Small intestine (tissue), 7 donors: ENCODE results near the gene SLC17A9. TPM values are rescaled to one million over a fixed set of nuclear protein-coding genes. Genes with fewer than 3 reads are reported as not detected.
"Not testable (repeated sequence)": the region's sequence is repeated elsewhere in the genome, so short reads cannot be mapped to it uniquely, and the experiment has no call there.

ENCODE experiments used
- DNase-seq, 2 donors: peaks; one replicate each; pipeline versions ENCODE4 v3.0.0 to v3.0.0-alpha.2; 2013
- FAIRE-seq: peaks from 2 replicates; lab custom pipeline; 2012; peaks lifted over from hg19 to GRCh38; lab: Jason Lieb, UNC
- H3K27ac ChIP-seq, 3 donors: one replicate each; pipeline ENCODE4 v1.5.1; 2013; ENCODE audit warnings: low read length in 2 of 3, mild to moderate bottlenecking in 2 of 3, control low read depth in 1 of 3, inconsistent platforms in 1 of 3, low read depth in 1 of 3, moderate library complexity in 1 of 3
- H3K27me3 ChIP-seq, 3 donors: one replicate each; pipeline ENCODE4 v1.6.1; 2013; ENCODE audit warnings: low read length in 3 of 3, inconsistent platforms in 1 of 3; ENCODE audit not compliant: control insufficient read depth in 3 of 3, insufficient read depth in 3 of 3
- H3K36me3 ChIP-seq, 3 donors: one replicate each; pipeline ENCODE4 v1.6.1; 2013; ENCODE audit warnings: low read length in 3 of 3, inconsistent platforms in 1 of 3, low read depth in 1 of 3, mild to moderate bottlenecking in 1 of 3, moderate library complexity in 1 of 3; ENCODE audit not compliant: control insufficient read depth in 3 of 3, insufficient read depth in 2 of 3
- H3K4me1 ChIP-seq, 3 donors: one replicate each; pipeline ENCODE4 v1.6.1; 2013; ENCODE audit warnings: low read length in 2 of 3, inconsistent platforms in 1 of 3, low read depth in 1 of 3, mild to moderate bottlenecking in 1 of 3, moderate library complexity in 1 of 3; ENCODE audit not compliant: control insufficient read depth in 3 of 3, insufficient read depth in 2 of 3
- H3K4me3 ChIP-seq, 3 donors: one replicate each; pipeline ENCODE4 v1.5.1; 2013; ENCODE audit warnings: low read length in 3 of 3, control low read depth in 1 of 3, inconsistent platforms in 1 of 3, low read depth in 1 of 3, mild to moderate bottlenecking in 1 of 3, moderate library complexity in 1 of 3
- H3K9me3 ChIP-seq, 2 donors: one replicate each; pipeline ENCODE4 v1.6.1; 2013; ENCODE audit warnings: low read depth in 1 of 2, low read length in 1 of 2; ENCODE audit not compliant: control insufficient read depth in 2 of 2, insufficient read depth in 1 of 2
- WGBS, 3 donors: extraction: QIAGEN DNeasy Blood & Tissue Kit; methylation state at CpG; one replicate each; pipeline ENCODE4 v1.1.7; 2013; 5-methylcytosine and 5-hydroxymethylcytosine counted together
- polyA plus RNA-seq, 4 donors: library from polyadenylated mRNA; stranded (reverse) in 3 of 4; unstranded in 1 of 4; fragments of 200-250 nt in 3 of 4; fragments of 120-200 nt in 1 of 4; gene quantifications; one replicate each; pipeline versions ENCODE4 v1.2.1 to v1.2.3, GENCODE V29; 2013
- donor health status: healthy with polysubstance abuse.
- donor health status: control.
- donor health status: control.
- donor health status: Bipolar disorder and iron deficiency.
- donor health status: healthy.

Gene SLC17A9
- polyA plus RNA-seq, 4 donors, result 0.22 to 11.2 (median 1.8) TPM

- no peak for DNase-seq
- no peaks in the 10 kb centered on the region for H3K9me3 ChIP-seq
- H3K4me3 ChIP-seq, result no peak overlapping the region
- H3K27me3 ChIP-seq, result no peaks in the 10 kb centered on the region
- H3K36me3 ChIP-seq, result peaks cover 0 to 57% (median 0%) of the 10 kb centered on the region in 3 donors
- no peak for FAIRE-seq
- H3K4me1 ChIP-seq, result peaks cover 0 to 6% (median 0%) of the 10 kb centered on the region in 3 donors
- H3K27ac ChIP-seq, result no peak overlapping the region
- WGBS, 3 donors, result 85 to 92% (median 90%) methylated on average over 20 of the region's 20 CpGs
These were observed 7.5 kb downstream of the SLC17A9 start for GRCh38 chr20:62959998-62960436.

- FAIRE-seq, H3K27ac ChIP-seq, H3K9me3 ChIP-seq, H3K4me1 ChIP-seq, H3K4me3 ChIP-seq, DNase-seq, H3K27me3 ChIP-seq: not testable (repeated sequence)
- WGBS, 3 donors, result 88 to 90% (median 89%) methylated on average over 23 to 26 of the region's 31 CpGs
- peaks cover 0 to 61% (median 0%) of the 10 kb centered on the region in 3 donors for H3K36me3 ChIP-seq
These were observed 8.2 kb downstream of the SLC17A9 start for GRCh38 chr20:62960446-62961309.

- Histone ChIP-seq H3K27me3 (no peaks in the 10 kb centered on the region), H3K36me3 (peaks cover 0 to 58% (median 0%) of the 10 kb centered on the region in 3 donors), H3K9me3 (no peaks in the 10 kb centered on the region), H3K4me3 (no peak overlapping the region), H3K27ac (no peak overlapping the region), H3K4me1 (no peaks in the 10 kb centered on the region)
- DNase-seq (no peak), FAIRE-seq (no peak)
- WGBS, 3 donors, result 85 to 88% (median 87%) methylated on average over 18 to 19 of the region's 19 CpGs
These were observed 8.8 kb downstream of the SLC17A9 start for GRCh38 chr20:62961310-62961783.

GRCh38 chr20:62961799-62962198 is 9.3 kb downstream of the SLC17A9 start:
- WGBS, 3 donors, result 89 to 97% (median 96%) methylated on average over 8 of the region's 8 CpGs
- H3K9me3 ChIP-seq, result no peaks in the 10 kb centered on the region

GRCh38 chr20:62962221-62962879 is 9.8 kb downstream of the SLC17A9 start:
- no peak overlapping the region for H3K4me3 ChIP-seq
- H3K9me3 ChIP-seq, result no peaks in the 10 kb centered on the region
- DNase-seq, result no peak
- H3K4me1 ChIP-seq, result no peaks in the 10 kb centered on the region
- no peak overlapping the region for H3K27ac ChIP-seq
- H3K36me3 ChIP-seq, result peaks cover 0 to 50% (median 0%) of the 10 kb centered on the region in 3 donors
- no peak for FAIRE-seq
- H3K27me3 ChIP-seq, result no peaks in the 10 kb centered on the region
- WGBS, 3 donors, result 91 to 93% (median 93%) methylated on average over 29 to 30 of the region's 30 CpGs

More at GRCh38 chr20:62961799-62962198, 9.3 kb downstream of the SLC17A9 start:
- no peaks in the 10 kb centered on the region for H3K4me1 ChIP-seq
- H3K4me3 ChIP-seq, result no peak overlapping the region
- H3K36me3 ChIP-seq, result peaks cover 0 to 55% (median 0%) of the 10 kb centered on the region in 3 donors
- no peak for DNase-seq
- H3K27ac ChIP-seq, result no peak overlapping the region
- no peaks in the 10 kb centered on the region for H3K27me3 ChIP-seq
- FAIRE-seq, result no peak

- Histone ChIP-seq H3K36me3 (peaks cover 0 to 47% (median 0%) of the 10 kb centered on the region in 3 donors), H3K4me1 (no peaks in the 10 kb centered on the region), H3K27ac (no peak overlapping the region), H3K9me3 (no peaks in the 10 kb centered on the region), H3K4me3 (no peak overlapping the region), H3K27me3 (no peaks in the 10 kb centered on the region)
- WGBS, 3 donors, result 84 to 90% (median 88%) methylated on average over 24 to 32 of the region's 32 CpGs
- no peak for FAIRE-seq
- DNase-seq, result no peak
These were observed 10.5 kb downstream of the SLC17A9 start for GRCh38 chr20:62962891-62963613.

GRCh38 chr20:62963614-62964397 is 11.3 kb downstream of the SLC17A9 start:
- H3K4me3 ChIP-seq, result no peak overlapping the region
- H3K4me1 ChIP-seq, result no peaks in the 10 kb centered on the region
- no peak overlapping the region for H3K27ac ChIP-seq
- H3K36me3 ChIP-seq, result peaks cover 0 to 41% (median 0%) of the 10 kb centered on the region in 3 donors
- H3K27me3 ChIP-seq, result no peaks in the 10 kb centered on the region
- WGBS, 3 donors, result 75 to 90% (median 83%) methylated on average over 30 to 32 of the region's 32 CpGs
- no peak for FAIRE-seq
- no peaks in the 10 kb centered on the region for H3K9me3 ChIP-seq
- DNase-seq, result no peak
